NT2/D1 (cell line): ENCODE results near the gene DLK2.

Experiments used
- SUZ12 ChIP-seq: IDR thresholded peaks from 2 replicates; pipeline ENCODE4 v1.6.1; 2011; ENCODE audit not compliant: insufficient read length, insufficient read depth; ENCODE audit errors: extremely low read depth
- YY1 ChIP-seq: IDR thresholded peaks from 2 replicates; pipeline ENCODE4 v1.6.1; 2011; ENCODE audit not compliant: insufficient read length, insufficient read depth

DNA sequence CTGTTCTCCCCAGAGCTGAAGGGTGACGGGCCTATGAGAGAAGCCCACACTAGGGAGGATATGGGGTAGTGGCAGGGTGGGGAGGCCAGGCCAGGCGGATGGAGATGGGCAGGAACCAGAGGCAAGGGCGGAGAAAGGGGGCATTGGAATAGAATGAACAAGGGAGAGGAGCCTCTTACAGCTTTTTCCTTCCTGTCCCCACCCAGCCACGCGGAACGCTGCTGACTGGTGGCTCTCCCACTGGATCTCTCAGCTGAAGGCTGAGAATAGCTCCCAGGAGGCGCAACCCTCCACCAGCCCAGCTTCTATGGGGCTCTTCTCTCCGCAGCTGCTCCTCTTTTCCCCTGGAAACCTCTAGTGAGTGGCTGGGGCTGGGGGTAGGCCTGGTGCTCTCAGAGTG, 10.8 kb downstream of the DLK2 start:
- TF ChIP-seq SUZ12, result no peak
- TF ChIP-seq YY1, result no peak
